Pulmonary artery endothelial cell (primary cell): ENCODE data around the gene FAM216B. TPM values are rescaled to one million over a fixed set of nuclear protein-coding genes. Genes with fewer than 3 reads are reported as not detected.

Experiments
- DNase-seq: peaks from one replicate; pipeline ENCODE4 v3.0.0-alpha.2; 2011; ENCODE audit warnings: low read depth, low spot score
- total RNA-seq: library from RNA; depleted of rRNA; stranded (reverse); fragments of >200 nt; gene quantifications from 2 replicates; pipeline ENCODE4 v1.2.3, GENCODE V29; 2014

FAM216B gene
- total RNA-seq, 1 donor from 2014 or later, result not detected

DNA sequence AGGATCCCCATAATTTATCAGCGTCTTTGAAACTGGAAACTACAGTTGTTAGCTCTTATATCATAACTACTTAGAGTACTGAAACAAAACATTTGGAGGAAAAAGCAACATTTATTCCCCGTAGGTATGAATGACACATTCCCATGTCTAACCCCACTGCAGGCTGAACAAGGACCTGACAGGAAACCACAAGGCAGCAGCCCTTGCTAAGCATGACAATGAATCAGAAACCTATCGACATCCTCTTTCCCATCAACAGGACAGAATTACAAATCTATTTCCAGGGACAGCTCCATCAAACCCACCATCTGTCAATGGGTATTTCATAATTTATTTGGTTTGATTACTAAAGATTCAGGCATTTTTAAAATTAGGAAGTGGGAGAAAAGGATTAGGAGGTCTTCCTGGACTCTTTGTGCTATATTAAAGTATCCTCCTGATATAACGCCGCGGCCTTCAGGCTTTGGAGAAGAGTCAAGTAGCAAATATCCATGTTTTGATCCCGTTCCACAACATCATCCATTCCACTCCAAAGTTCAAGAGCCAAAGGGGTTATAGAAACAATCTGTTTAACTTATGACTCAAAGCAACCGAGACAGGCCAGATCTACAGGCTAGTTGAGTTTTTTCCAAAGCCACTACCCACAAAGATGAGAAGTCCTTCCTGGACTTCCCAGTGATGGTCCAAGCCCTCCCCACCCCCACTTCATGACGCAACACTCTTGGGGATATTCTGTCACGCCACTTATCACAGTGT, 51.1 kb downstream of the FAM216B start:
- no peak for DNase-seq

GRCh38 chr13:42834946-42835345, 53.6 kb downstream of the FAM216B start:
- no peak for DNase-seq

GRCh38 chr13:42836930-42837690, 55.7 kb downstream of the FAM216B start:
- DNase-seq, result no peak

Other genes with a start within 250 kb of the FAM216B start
- gene TNFSF11, start 207.4 kb upstream of the FAM216B start, total RNA-seq, result 0.07 TPM in 1 of 2 replicates, not detected in the other
- 2.8 and 3.5 TPM in 2 replicates for gene EPSTI1, start 210.7 kb downstream of the FAM216B start, total RNA-seq
- 27.2 and 36.7 TPM in 2 replicates for gene DNAJC15, start 242.0 kb downstream of the FAM216B start, total RNA-seq